ENCODE results near the gene UXS1. TPM values are rescaled to one million over a fixed set of nuclear protein-coding genes. Genes with fewer than 3 reads are reported as not detected.

UXS1 gene
- total RNA-seq, 3 donors from 2014 or later = 17.9 to 38.1 (median 30.5) TPM

DNA sequence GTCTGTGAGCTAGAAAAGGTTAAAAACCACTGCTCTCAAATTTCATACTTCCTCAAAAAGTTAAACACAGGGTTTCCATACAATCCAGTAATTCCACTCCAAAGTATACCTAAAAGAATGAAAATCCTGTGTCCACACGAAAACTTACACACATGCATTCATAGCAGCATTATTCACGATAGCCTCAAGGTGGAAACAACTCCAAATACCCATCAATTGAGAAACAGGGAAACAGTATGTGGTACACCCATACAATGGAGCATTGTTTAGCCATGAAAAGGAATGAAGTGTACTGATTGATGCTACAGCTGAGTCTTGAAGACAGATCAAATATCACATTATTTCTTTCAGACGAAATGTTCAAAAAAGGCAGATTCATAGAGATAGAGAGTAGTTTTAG lies 36.7 kb downstream of the UXS1 start:
- Histone ChIP-seq H3K36me3 (no peaks in the 10 kb centered on the region), H3K4me3 (no peak overlapping the region), H3K9me3 (peaks cover 0 to 17% of the 10 kb centered on the region in 2 donors), H3K4me1 (no peaks in the 10 kb centered on the region), H3K27ac (no peak overlapping the region), H3K27me3 (no peaks in the 10 kb centered on the region)
- no peak for DNase-seq (ENCODE audit: low spot score in 2 of 2)
- intact Hi-C loops (cut with DNase I; ENCODE audit: low total_unique reads) = no loop called here
- TF ChIP-seq, protein P1, sequence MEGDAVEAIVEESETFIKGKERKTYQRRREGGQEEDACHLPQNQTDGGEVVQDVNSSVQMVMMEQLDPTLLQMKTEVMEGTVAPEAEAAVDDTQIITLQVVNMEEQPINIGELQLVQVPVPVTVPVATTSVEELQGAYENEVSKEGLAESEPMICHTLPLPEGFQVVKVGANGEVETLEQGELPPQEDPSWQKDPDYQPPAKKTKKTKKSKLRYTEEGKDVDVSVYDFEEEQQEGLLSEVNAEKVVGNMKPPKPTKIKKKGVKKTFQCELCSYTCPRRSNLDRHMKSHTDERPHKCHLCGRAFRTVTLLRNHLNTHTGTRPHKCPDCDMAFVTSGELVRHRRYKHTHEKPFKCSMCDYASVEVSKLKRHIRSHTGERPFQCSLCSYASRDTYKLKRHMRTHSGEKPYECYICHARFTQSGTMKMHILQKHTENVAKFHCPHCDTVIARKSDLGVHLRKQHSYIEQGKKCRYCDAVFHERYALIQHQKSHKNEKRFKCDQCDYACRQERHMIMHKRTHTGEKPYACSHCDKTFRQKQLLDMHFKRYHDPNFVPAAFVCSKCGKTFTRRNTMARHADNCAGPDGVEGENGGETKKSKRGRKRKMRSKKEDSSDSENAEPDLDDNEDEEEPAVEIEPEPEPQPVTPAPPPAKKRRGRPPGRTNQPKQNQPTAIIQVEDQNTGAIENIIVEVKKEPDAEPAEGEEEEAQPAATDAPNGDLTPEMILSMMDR (IDR thresholded peaks at IDR 0.05) = no peak
- TF ChIP-seq POLR2AphosphoS5 (IDR thresholded peaks at IDR 0.05) = no peak
- no peak for TF ChIP-seq POLR2A (IDR thresholded peaks at IDR 0.05)

GRCh38 chr2:106156305-106157296 lies 37.5 kb downstream of the UXS1 start:
- H3K27ac ChIP-seq = no peak overlapping the region
- no peaks in the 10 kb centered on the region for H3K27me3 ChIP-seq
- intact Hi-C loops (cut with DNase I; ENCODE audit: low total_unique reads) = no loop called here
- no peak for TF ChIP-seq POLR2A (IDR thresholded peaks at IDR 0.05)
- no peak for TF ChIP-seq POLR2AphosphoS5 (IDR thresholded peaks at IDR 0.05)
- TF ChIP-seq, protein P1 (IDR thresholded peaks at IDR 0.05) = no peak
- H3K36me3 ChIP-seq = no peaks in the 10 kb centered on the region
- no peaks in the 10 kb centered on the region for H3K4me1 ChIP-seq
- no peak for DNase-seq (ENCODE audit: low spot score in 2 of 2)
- no peak overlapping the region for H3K4me3 ChIP-seq
- peaks cover 0 to 17% of the 10 kb centered on the region in 2 donors for H3K9me3 ChIP-seq

- no peak overlapping the region for H3K4me3 ChIP-seq
- no peaks in the 10 kb centered on the region for H3K27me3 ChIP-seq
- no peak overlapping the region for H3K27ac ChIP-seq
- H3K4me1 ChIP-seq = no peaks in the 10 kb centered on the region
- H3K36me3 ChIP-seq = no peaks in the 10 kb centered on the region
- TF ChIP-seq, protein P1 (IDR thresholded peaks at IDR 0.05) = no peak
- TF ChIP-seq POLR2AphosphoS5 (IDR thresholded peaks at IDR 0.05) = no peak
- TF ChIP-seq POLR2A (IDR thresholded peaks at IDR 0.05) = no peak
- intact Hi-C loops (cut with DNase I; ENCODE audit: low total_unique reads) = no loop called here
- no peak for DNase-seq (ENCODE audit: low spot score in 2 of 2)
- peaks cover 0 to 17% of the 10 kb centered on the region in 2 donors for H3K9me3 ChIP-seq
Observed at GRCh38 chr2:106153781-106154180, 40.3 kb downstream of the UXS1 start.

DNA sequence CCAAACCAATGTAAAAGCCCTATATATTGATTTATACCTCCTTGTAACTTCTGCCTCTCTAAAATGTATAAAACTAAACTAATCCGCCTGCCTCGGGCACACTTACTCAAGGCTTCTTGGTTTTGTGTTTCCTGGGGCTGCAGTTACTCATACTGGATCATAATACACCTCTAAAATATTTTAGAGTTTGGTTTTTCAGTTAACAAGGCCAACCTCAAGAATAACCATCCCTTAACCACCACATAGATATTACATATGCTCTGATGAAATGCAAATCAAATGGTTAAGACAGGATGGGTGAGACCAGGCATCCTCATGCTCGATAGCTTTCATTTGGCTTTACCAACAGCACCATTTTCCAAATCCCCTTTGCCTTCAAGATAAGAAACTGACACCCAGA lies 46.4 kb downstream of the UXS1 start:
- no peak overlapping the region for H3K4me3 ChIP-seq
- H3K4me1 ChIP-seq = no peaks in the 10 kb centered on the region
- H3K9me3 ChIP-seq = no peaks in the 10 kb centered on the region
- intact Hi-C loops (cut with DNase I; ENCODE audit: low total_unique reads) = no loop called here
- TF ChIP-seq, protein P1 (IDR thresholded peaks at IDR 0.05) = no peak
- no peak for TF ChIP-seq POLR2A (IDR thresholded peaks at IDR 0.05)
- H3K36me3 ChIP-seq = no peaks in the 10 kb centered on the region
- H3K27me3 ChIP-seq = no peaks in the 10 kb centered on the region
- H3K27ac ChIP-seq = no peak overlapping the region
- DNase-seq (ENCODE audit: low spot score in 2 of 2) = no peak

DNA sequence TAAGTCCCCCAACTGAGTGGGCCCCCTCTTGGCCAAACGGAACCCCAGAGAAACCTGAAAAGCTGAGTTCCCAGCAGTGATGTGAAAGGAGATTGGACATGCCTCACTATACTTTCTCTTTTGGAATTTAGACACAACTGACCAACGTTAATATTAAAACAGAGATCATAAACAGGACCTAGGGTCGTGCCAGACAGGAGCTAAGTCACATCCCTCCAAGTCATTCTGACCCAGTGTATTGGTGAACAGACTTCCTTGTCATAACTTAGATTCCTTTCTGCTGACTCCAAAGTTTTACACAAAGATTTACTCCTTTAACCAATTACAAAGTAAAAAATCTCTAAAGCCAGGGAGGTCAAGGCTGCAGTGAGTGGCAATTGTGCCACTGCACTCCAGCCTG lies 46.9 kb downstream of the UXS1 start:
- H3K4me1 ChIP-seq = no peaks in the 10 kb centered on the region
- no peaks in the 10 kb centered on the region for H3K27me3 ChIP-seq
- no peak for TF ChIP-seq POLR2A (IDR thresholded peaks at IDR 0.05)
- TF ChIP-seq, protein P1 (IDR thresholded peaks at IDR 0.05) = no peak
- TF ChIP-seq POLR2AphosphoS5 (IDR thresholded peaks at IDR 0.05) = no peak
- intact Hi-C loops (cut with DNase I; ENCODE audit: low total_unique reads) = no loop called here
- no peak for DNase-seq (ENCODE audit: low spot score in 2 of 2)
- H3K9me3 ChIP-seq = no peaks in the 10 kb centered on the region
- H3K27ac ChIP-seq = no peak overlapping the region
- no peak overlapping the region for H3K4me3 ChIP-seq
- no peaks in the 10 kb centered on the region for H3K36me3 ChIP-seq
